Suprapubic skin (tissue), 4 donors: ENCODE measurements around the gene FAHD2A.

Source experiments
- CTCF ChIP-seq, 2 donors: fragments of 200-600 bp in 1 of 2; fragments of 450-650 bp in 1 of 2; sonication (generic) in 1 of 2; IDR thresholded peaks; one replicate each; pipeline ENCODE4 v1.5.1; 2016 to 2019; ENCODE audit warnings: antibody characterized with exemption in 2 of 2, mild to moderate bottlenecking in 1 of 2, moderate library complexity in 1 of 2
- EP300 ChIP-seq: sonication (generic); formaldehyde crosslinking; IDR thresholded peaks from one replicate; pipeline ENCODE4 v1.6.1; 2017; ENCODE audit warnings: antibody characterized with exemption
- POLR2A ChIP-seq, 2 donors: fragments of 450-650 bp; IDR thresholded peaks; one replicate each; pipeline ENCODE4 v1.6.1; 2017; ENCODE audit warnings: antibody characterized with exemption in 2 of 2, mild to moderate bottlenecking in 2 of 2, moderate library complexity in 2 of 2
- POLR2AphosphoS5 ChIP-seq, 3 donors: sonication (generic); formaldehyde crosslinking; IDR thresholded peaks; one replicate each; pipeline ENCODE4 v1.6.1; 2017; ENCODE audit warnings: antibody characterized with exemption in 3 of 3

DNA sequence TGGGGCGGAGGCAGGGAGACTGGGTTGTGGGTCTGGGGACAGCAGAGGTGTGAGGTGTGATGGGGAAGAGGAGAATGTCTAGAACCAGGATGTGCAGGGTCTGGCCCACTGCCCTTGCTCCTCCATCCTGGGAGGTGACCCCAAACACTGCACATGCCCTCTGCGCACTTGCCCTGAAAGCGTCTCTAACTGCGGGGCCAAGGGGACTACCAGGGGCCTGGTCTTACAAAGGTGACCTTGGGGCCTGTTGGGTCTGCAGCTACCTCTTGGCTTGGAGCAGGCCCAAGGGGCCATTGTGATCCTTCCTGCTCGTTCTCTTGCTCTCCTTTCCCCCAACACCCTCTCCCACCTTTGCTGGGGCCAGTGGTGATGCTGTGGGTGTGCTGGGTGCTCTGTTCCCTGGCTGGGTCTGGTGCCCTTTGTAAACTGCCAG, 48.0 kb upstream of the FAHD2A start:
- TF ChIP-seq CTCF (IDR thresholded peaks at IDR 0.05) = no peak
- TF ChIP-seq POLR2A (IDR thresholded peaks at IDR 0.05) = no peak
- no peak for TF ChIP-seq EP300
- no peak for TF ChIP-seq POLR2AphosphoS5 (IDR thresholded peaks at IDR 0.05)
